Endothelial cell (in vitro differentiated cells): ENCODE data around the gene GBP2. TPM values are rescaled to one million over a fixed set of nuclear protein-coding genes. Genes with fewer than 3 reads are reported as not detected.
A peak's percentile ranks its signal among the peaks of the same experiment; 100 is the strongest.
"Not testable (repeated sequence)": the region's sequence is repeated elsewhere in the genome, so short reads cannot be mapped to it uniquely, and the experiment has no call there.

ENCODE experiments used
- DNase-seq: peaks from one replicate; pipeline ENCODE4 v3.0.0; 2021; ENCODE audit warnings: low spot score
- H3K27ac Mint-ChIP-seq: one replicate; pipeline ENCODE4 v1.8.0; 2021; ENCODE audit warnings: mixed read lengths, inconsistent platforms; ENCODE audit not compliant: unreplicated experiment
- H3K27me3 Mint-ChIP-seq: one replicate; pipeline ENCODE4 v1.8.0; 2021; ENCODE audit warnings: mild to moderate bottlenecking, moderate library complexity, mixed read lengths, inconsistent platforms; ENCODE audit not compliant: unreplicated experiment
- H3K36me3 Mint-ChIP-seq: one replicate; pipeline ENCODE4 v1.8.0; 2021; ENCODE audit warnings: mild to moderate bottlenecking, low read depth, mixed read lengths, inconsistent platforms; ENCODE audit not compliant: unreplicated experiment
- H3K4me1 Mint-ChIP-seq: one replicate; pipeline ENCODE4 v1.8.0; 2021; ENCODE audit warnings: mild to moderate bottlenecking, mixed read lengths, inconsistent platforms; ENCODE audit not compliant: unreplicated experiment
- H3K4me3 Mint-ChIP-seq: one replicate; pipeline ENCODE4 v1.8.0; 2021; ENCODE audit warnings: mild to moderate bottlenecking, mixed read lengths, inconsistent platforms; ENCODE audit not compliant: unreplicated experiment
- H3K9me3 Mint-ChIP-seq: one replicate; pipeline ENCODE4 v1.8.0; 2021; ENCODE audit warnings: mixed read lengths, inconsistent platforms; ENCODE audit not compliant: unreplicated experiment
- total RNA-seq: library from RNA; stranded (reverse); fragmentation: NEBNext Ultra II Directional; extraction: Animal tissue kit (Norgen Biotek cat#: 25700); gene quantifications from one replicate; pipeline ENCODE4 v1.2.1, GENCODE V29; 2021; ENCODE audit not compliant: unreplicated experiment
- TF ChIP-seq, protein P1 (sequence below): fragments of 200-600 bp; sonication (generic); IDR thresholded peaks from one replicate; pipeline ENCODE4 v1.5.0; 2021; ENCODE audit warnings: antibody characterized with exemption; ENCODE audit not compliant: unreplicated experiment

The GBP2 gene
- total RNA-seq, 1 donor from 2014 or later = 0.36 TPM

- H3K9me3 Mint-ChIP-seq = no peaks in the 10 kb centered on the region
- DNase-seq = no peak
Measured at GRCh38 chr1:89085781-89086180, 40.1 kb downstream of the GBP2 start.

GRCh38 chr1:89081005-89081404, 44.9 kb downstream of the GBP2 start:
- Mint-ChIP-seq H3K27me3 (no peaks in the 10 kb centered on the region), H3K27ac (peak overlapping the region; percentile 97), H3K4me3 (no peak overlapping the region), H3K4me1 (peaks cover 10% of the 10 kb centered on the region), H3K36me3 (peaks cover 12% of the 10 kb centered on the region), H3K9me3 (peaks cover 7% of the 10 kb centered on the region)
- DNase-seq = no peak
- TF ChIP-seq, protein P1, sequence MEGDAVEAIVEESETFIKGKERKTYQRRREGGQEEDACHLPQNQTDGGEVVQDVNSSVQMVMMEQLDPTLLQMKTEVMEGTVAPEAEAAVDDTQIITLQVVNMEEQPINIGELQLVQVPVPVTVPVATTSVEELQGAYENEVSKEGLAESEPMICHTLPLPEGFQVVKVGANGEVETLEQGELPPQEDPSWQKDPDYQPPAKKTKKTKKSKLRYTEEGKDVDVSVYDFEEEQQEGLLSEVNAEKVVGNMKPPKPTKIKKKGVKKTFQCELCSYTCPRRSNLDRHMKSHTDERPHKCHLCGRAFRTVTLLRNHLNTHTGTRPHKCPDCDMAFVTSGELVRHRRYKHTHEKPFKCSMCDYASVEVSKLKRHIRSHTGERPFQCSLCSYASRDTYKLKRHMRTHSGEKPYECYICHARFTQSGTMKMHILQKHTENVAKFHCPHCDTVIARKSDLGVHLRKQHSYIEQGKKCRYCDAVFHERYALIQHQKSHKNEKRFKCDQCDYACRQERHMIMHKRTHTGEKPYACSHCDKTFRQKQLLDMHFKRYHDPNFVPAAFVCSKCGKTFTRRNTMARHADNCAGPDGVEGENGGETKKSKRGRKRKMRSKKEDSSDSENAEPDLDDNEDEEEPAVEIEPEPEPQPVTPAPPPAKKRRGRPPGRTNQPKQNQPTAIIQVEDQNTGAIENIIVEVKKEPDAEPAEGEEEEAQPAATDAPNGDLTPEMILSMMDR = no peak

More at GRCh38 chr1:89085781-89086180, 40.1 kb downstream of the GBP2 start:
- TF ChIP-seq, protein P1 = no peak
- H3K27me3 Mint-ChIP-seq = peaks cover 2% of the 10 kb centered on the region
- H3K36me3 Mint-ChIP-seq = no peaks in the 10 kb centered on the region
- H3K4me3 Mint-ChIP-seq = no peak overlapping the region
- H3K27ac Mint-ChIP-seq = no peak overlapping the region
- H3K4me1 Mint-ChIP-seq = peaks cover 6% of the 10 kb centered on the region

- H3K27ac Mint-ChIP-seq = peak overlapping the region; percentile 97
Measured at GRCh38 chr1:89080068-89080467, 45.8 kb downstream of the GBP2 start.

DNA sequence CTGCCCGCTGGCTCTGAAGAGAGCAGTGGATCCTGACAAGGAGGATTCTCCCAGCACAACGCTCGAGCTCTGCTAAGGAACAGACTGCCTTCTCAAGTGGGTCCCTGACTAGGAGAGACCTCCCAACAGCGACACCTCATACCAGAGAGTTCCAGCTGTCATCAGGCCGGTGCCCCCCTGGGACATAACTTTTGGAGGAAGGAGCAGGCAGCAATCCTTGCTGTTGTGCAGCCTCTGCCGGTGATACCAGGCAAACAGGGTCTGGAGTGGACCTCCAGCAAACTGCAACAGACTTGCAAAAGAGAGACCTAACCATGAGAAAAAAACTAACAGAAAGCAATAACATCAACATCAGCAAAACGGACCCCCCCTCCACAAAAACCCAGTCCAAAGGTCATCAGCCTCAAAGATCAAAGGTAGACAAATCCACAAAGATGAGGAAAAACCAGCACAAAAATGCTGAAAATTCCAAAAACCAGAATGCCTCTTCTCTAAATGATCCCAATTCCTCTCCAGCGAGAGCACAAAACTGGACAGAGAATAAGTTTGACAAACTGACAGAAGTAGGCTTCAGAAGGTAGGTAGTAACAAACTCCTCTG, 53.3 kb downstream of the GBP2 start:
- H3K4me1 Mint-ChIP-seq, H3K36me3 Mint-ChIP-seq, H3K27ac Mint-ChIP-seq, DNase-seq, H3K9me3 Mint-ChIP-seq, H3K27me3 Mint-ChIP-seq, H3K4me3 Mint-ChIP-seq: not testable (repeated sequence)

More at GRCh38 chr1:89080068-89080467, 45.8 kb downstream of the GBP2 start:
- not testable (repeated sequence) for H3K9me3 Mint-ChIP-seq, DNase-seq, H3K27me3 Mint-ChIP-seq, H3K4me3 Mint-ChIP-seq
- Mint-ChIP-seq H3K4me1 (peaks cover 10% of the 10 kb centered on the region), H3K36me3 (peaks cover 12% of the 10 kb centered on the region)

DNA sequence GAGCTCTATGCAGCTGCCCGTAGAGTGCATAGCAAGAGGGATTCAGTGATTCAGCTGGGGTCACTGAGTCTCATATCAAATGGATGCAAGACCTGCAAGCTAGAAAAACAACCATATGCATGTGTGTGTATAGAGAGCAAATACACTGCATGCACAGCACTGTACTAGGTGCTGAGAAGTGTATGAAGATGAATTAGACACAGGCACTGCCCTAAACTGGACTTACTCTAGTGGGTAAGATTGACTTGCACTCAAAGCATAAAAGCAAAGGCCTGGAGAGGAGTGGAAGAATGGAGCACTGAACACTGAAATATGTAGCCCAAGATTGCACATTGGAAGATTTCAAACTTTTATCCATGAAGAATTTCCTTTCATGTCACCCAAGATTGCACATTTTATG, 55.4 kb downstream of the GBP2 start:
- TF ChIP-seq, protein P1 = no peak
- DNase-seq = no peak
- H3K27ac Mint-ChIP-seq = no peak overlapping the region
- no peaks in the 10 kb centered on the region for H3K9me3 Mint-ChIP-seq
- no peak overlapping the region for H3K4me3 Mint-ChIP-seq
- peaks cover 3% of the 10 kb centered on the region for H3K36me3 Mint-ChIP-seq
- peaks cover 1% of the 10 kb centered on the region for H3K27me3 Mint-ChIP-seq
- peaks cover 2% of the 10 kb centered on the region for H3K4me1 Mint-ChIP-seq

DNA sequence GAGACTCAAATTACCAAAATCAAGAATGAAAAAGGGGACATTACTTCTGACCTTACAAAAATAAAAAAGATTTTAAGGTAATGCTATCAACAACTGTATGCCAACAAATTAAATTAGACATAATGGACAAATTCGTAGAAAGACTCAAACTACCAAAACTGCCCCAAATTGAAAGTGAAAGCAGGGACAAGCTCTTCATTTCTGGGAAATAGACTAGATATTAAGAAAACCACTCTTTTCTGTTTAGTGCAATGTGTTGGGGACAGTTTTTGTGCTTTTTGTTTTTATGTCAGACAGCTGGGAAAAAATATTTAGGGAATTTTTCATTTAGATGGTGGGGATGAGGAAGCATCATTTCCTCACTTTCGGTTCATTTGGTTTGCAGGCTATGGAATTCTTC, 56.0 kb downstream of the GBP2 start:
- H3K36me3 Mint-ChIP-seq = peaks cover 3% of the 10 kb centered on the region
- DNase-seq = no peak
- H3K9me3 Mint-ChIP-seq = no peaks in the 10 kb centered on the region
- no peak overlapping the region for H3K4me3 Mint-ChIP-seq
- no peaks in the 10 kb centered on the region for H3K27me3 Mint-ChIP-seq
- peaks cover 2% of the 10 kb centered on the region for H3K4me1 Mint-ChIP-seq
- H3K27ac Mint-ChIP-seq = no peak overlapping the region
- TF ChIP-seq, protein P1 = no peak
